Activated CD4-positive, alpha-beta T cell treated with anti-CD3 and anti-CD28 coated beads, Interleukin-2, amount 10 ng/mL, durations not matched to agents 7 days and 5 days (primary cell): ENCODE results near the gene UGT3A2. TPM values are rescaled to one million over a fixed set of nuclear protein-coding genes. Genes with fewer than 3 reads are reported as not detected.

Experiments
- CTCF ChIA-PET: fragments of 350-600 bp; sonication (Branson Sonifier 250); formaldehyde crosslinking; loops from one replicate; lab custom pipeline; 2021; ENCODE audit warnings: antibody characterized with exemption; lab: Charles Lee
- POLR2A ChIA-PET: fragments of 350-600 bp; sonication (Branson Sonifier 250); formaldehyde crosslinking; loops from one replicate; lab custom pipeline; 2021; ENCODE audit warnings: antibody characterized with exemption; lab: Charles Lee
- DNase-seq: peaks from one replicate; pipeline ENCODE4 v3.0.0-alpha.2; 2020
- H3K27ac Mint-ChIP-seq: one replicate; pipeline ENCODE4 v1.8.0; 2021; ENCODE audit warnings: mild to moderate bottlenecking, moderate library complexity, mixed read lengths
- H3K27me3 Mint-ChIP-seq: one replicate; pipeline ENCODE4 v1.8.0; 2021; ENCODE audit warnings: mixed read lengths
- H3K36me3 Mint-ChIP-seq: one replicate; pipeline ENCODE4 v1.8.0; 2021; ENCODE audit warnings: low read depth, mixed read lengths
- H3K4me1 Mint-ChIP-seq: one replicate; pipeline ENCODE4 v1.8.0; 2021; ENCODE audit warnings: mixed read lengths
- H3K4me3 Mint-ChIP-seq: one replicate; pipeline ENCODE4 v1.8.0; 2021; ENCODE audit warnings: mild to moderate bottlenecking, moderate library complexity, mixed read lengths
- H3K9me3 Mint-ChIP-seq: one replicate; pipeline ENCODE4 v1.8.0; 2021; ENCODE audit warnings: mixed read lengths
- total RNA-seq, 2 experiments: library from RNA; stranded (reverse); gene quantifications; one replicate each; pipeline ENCODE4 v1.2.3, GENCODE V29; 2021

UGT3A2 gene
- total RNA-seq, 2 experiments from 2014 or later = not detected

- H3K4me3 Mint-ChIP-seq = no peak overlapping the region
- H3K4me1 Mint-ChIP-seq = peaks cover 5% of the 10 kb centered on the region
- ChIA-PET CTCF (interaction anchor here (3.4 kb wide), 1 partner anchor 10 kb away, joined by 10 read pairs; no protein-coding TSS in a partner anchor), POLR2A (no interaction called here)
- H3K36me3 Mint-ChIP-seq = no peaks in the 10 kb centered on the region
- no peaks in the 10 kb centered on the region for H3K9me3 Mint-ChIP-seq
- no peak overlapping the region for H3K27ac Mint-ChIP-seq
- DNase-seq = no peak
- peaks cover 53% of the 10 kb centered on the region for H3K27me3 Mint-ChIP-seq
Measured at GRCh38 chr5:36068751-36069281, 2.1 kb upstream of the UGT3A2 start.

- H3K27ac Mint-ChIP-seq = no peak overlapping the region
- no peaks in the 10 kb centered on the region for H3K36me3 Mint-ChIP-seq
- ChIA-PET POLR2A (no interaction called here), CTCF (no interaction called here)
- H3K4me3 Mint-ChIP-seq = no peak overlapping the region
- H3K4me1 Mint-ChIP-seq = peaks cover 3% of the 10 kb centered on the region
- H3K27me3 Mint-ChIP-seq = peaks cover 42% of the 10 kb centered on the region
- H3K9me3 Mint-ChIP-seq = no peaks in the 10 kb centered on the region
- no peak for DNase-seq
Measured at GRCh38 chr5:36066001-36066539, 612 bp downstream of the UGT3A2 start.

- peaks cover 8% of the 10 kb centered on the region for H3K4me1 Mint-ChIP-seq
- no peaks in the 10 kb centered on the region for H3K9me3 Mint-ChIP-seq
- ChIA-PET POLR2A (no interaction called here), CTCF (no interaction called here)
- no peaks in the 10 kb centered on the region for H3K36me3 Mint-ChIP-seq
- H3K27me3 Mint-ChIP-seq = peaks cover 18% of the 10 kb centered on the region
- H3K4me3 Mint-ChIP-seq = no peak overlapping the region
- DNase-seq = no peak
- peak overlapping the region; percentile 3 for H3K27ac Mint-ChIP-seq
Measured at GRCh38 chr5:36060420-36060887, 6.2 kb downstream of the UGT3A2 start.

DNA sequence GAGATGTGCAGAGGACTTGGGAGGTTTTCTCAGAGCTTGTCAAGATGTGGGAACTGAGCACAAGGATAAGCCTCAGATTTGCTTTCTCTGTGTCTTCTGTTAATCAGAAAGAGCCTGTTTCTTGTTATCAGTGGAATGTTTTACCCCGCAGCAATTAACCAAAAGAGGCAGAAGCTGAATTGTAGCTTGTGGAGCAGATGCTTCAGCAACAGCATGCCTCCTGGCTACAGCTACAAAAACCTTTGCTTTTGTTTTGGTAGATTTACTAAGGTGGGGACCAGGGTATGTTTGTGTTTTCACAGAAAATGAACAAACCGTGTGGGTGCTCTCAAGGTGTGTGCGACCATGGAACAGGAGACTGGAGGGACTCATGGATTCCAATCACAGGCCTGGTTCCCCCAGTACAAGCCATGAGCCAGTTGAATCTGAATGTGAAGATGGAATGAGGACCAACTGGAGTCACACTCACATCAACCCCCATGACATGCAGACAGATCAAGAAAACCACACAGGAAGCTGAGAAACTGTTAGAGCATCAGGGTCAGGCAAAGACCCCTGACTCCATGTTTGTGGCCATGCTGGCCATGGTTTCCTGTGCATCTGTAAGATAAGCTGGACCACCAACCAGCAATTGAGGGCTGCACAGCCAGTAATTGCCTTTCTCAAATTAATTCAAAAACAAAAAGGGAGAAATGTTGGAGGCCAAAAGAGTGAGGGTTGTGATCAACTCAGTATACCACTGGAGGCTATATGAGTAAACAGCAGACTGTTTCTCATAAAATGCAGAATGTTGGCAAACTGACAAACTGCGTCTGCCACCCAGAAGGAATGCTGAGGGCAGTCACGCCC, 6.9 kb downstream of the UGT3A2 start:
- ChIA-PET CTCF (no interaction called here), POLR2A (no interaction called here)
- Mint-ChIP-seq H3K9me3 (no peaks in the 10 kb centered on the region), H3K36me3 (no peaks in the 10 kb centered on the region), H3K27me3 (peaks cover 13% of the 10 kb centered on the region), H3K4me3 (no peak overlapping the region), H3K27ac (no peak overlapping the region), H3K4me1 (peaks cover 8% of the 10 kb centered on the region)
- DNase-seq = no peak

DNA sequence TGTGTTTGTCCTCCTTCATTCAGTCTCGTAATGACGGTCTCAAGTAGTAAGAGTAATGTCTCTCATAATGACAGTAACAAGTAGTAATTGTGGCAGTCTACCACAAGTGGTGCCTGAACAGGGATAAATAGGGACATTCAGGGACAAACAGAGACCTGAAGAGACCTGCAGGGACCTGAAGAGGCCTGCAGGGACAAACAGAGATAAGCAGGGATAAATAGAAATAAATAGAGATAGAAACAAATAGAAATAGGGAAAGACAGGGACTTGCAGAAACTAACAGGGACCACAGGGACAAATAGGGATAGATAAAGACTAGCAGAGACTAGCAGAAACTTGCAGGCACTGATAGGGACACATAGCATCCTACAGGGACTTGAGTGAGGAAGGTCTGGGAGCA, 7.9 kb downstream of the UGT3A2 start:
- H3K9me3 Mint-ChIP-seq = no peaks in the 10 kb centered on the region
- peaks cover 8% of the 10 kb centered on the region for H3K4me1 Mint-ChIP-seq
- H3K4me3 Mint-ChIP-seq = no peak overlapping the region
- no peaks in the 10 kb centered on the region for H3K36me3 Mint-ChIP-seq
- ChIA-PET POLR2A (no interaction called here), CTCF (no interaction called here)
- no peak for DNase-seq
- H3K27ac Mint-ChIP-seq = no peak overlapping the region
- H3K27me3 Mint-ChIP-seq = peaks cover 9% of the 10 kb centered on the region

- peaks cover 8% of the 10 kb centered on the region for H3K4me1 Mint-ChIP-seq
- POLR2A ChIA-PET = no interaction called here
- no peaks in the 10 kb centered on the region for H3K36me3 Mint-ChIP-seq
- H3K27ac Mint-ChIP-seq = no peak overlapping the region
- no peak for DNase-seq
- CTCF ChIA-PET = no interaction called here
- H3K27me3 Mint-ChIP-seq = peaks cover 17% of the 10 kb centered on the region
- no peak overlapping the region for H3K4me3 Mint-ChIP-seq
- no peaks in the 10 kb centered on the region for H3K9me3 Mint-ChIP-seq
Measured at GRCh38 chr5:36057386-36057785, 9.3 kb downstream of the UGT3A2 start.

GRCh38 chr5:36056422-36056821, 10.3 kb downstream of the UGT3A2 start:
- DNase-seq = no peak
- H3K4me1 Mint-ChIP-seq = peaks cover 8% of the 10 kb centered on the region
- H3K27me3 Mint-ChIP-seq = peaks cover 19% of the 10 kb centered on the region
- CTCF ChIA-PET = no interaction called here
- no peak overlapping the region for H3K4me3 Mint-ChIP-seq
- no peaks in the 10 kb centered on the region for H3K36me3 Mint-ChIP-seq
- H3K9me3 Mint-ChIP-seq = no peaks in the 10 kb centered on the region
- no peak overlapping the region for H3K27ac Mint-ChIP-seq
- POLR2A ChIA-PET = no interaction called here

DNA sequence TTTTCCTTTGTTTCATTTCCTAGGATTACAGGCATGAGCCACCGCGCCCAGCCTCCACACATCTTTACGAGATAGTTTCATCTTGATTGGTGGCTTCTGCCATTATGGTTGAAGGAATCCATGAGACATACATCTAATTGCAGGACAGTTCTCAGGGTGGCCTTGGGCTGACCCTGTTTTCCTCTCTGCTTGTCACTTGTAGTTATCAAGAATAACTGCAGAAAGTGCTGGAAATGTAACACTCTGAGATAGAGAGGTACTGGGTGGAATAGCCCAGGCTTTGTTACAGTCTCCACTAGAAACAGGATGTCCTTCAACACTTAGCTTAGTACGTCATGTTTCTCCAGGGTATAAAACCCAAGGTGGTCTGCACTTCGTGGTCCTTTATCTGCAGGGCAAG, 10.7 kb downstream of the UGT3A2 start:
- Mint-ChIP-seq H3K4me3 (no peak overlapping the region), H3K27me3 (peaks cover 20% of the 10 kb centered on the region), H3K36me3 (no peaks in the 10 kb centered on the region), H3K27ac (no peak overlapping the region), H3K4me1 (peaks cover 8% of the 10 kb centered on the region), H3K9me3 (no peaks in the 10 kb centered on the region)
- ChIA-PET CTCF (no interaction called here), POLR2A (no interaction called here)
- no peak for DNase-seq

DNA sequence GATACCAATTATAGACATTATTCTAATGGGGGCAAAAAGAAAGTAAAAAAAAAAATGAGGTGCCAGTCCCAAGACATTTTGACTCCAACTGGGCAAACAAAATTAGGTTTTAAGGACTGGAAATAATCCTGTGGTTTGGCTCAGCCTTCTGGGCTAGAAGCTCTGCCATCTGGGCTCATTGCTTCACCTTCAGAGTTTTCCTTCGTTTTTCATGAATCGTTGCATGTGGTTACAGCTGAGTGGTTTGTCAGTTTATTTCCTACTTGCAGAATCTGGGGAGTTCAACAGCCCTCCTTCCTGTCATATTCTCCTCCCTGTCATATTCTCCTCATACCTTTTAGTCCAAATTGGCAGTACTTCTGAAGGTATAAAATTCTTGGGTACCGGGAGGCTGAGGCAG, 12.0 kb downstream of the UGT3A2 start:
- peaks cover under 1% of the 10 kb centered on the region for H3K4me1 Mint-ChIP-seq
- DNase-seq = no peak
- H3K36me3 Mint-ChIP-seq = no peaks in the 10 kb centered on the region
- peaks cover 22% of the 10 kb centered on the region for H3K27me3 Mint-ChIP-seq
- no peak overlapping the region for H3K4me3 Mint-ChIP-seq
- POLR2A ChIA-PET = no interaction called here
- H3K27ac Mint-ChIP-seq = no peak overlapping the region
- CTCF ChIA-PET = interaction anchor here (0.6 to 0.7 kb wide), 3 partner anchors 61 to 636 kb away, joined by 3 read pairs; no protein-coding TSS in a partner anchor
- H3K9me3 Mint-ChIP-seq = no peaks in the 10 kb centered on the region

DNA sequence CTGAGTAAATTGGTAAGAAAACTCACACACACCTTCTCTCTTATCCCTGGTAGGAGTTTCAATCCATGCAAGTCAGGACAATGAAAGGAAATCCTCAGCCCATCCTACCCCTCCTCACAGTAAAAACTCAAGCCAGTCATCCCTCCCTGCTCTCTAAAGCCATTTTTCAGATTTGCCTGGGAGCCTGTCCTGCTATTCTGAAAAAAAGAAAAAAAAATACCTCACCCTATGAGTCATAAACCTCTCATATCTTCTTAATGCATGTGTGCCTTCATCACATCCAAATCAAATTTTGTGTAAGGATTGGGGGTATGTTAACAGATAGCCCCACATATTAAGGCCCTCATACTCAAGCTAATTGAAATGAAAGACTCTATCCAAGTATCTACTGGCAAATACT, 14.1 kb downstream of the UGT3A2 start:
- peaks cover 24% of the 10 kb centered on the region for H3K27me3 Mint-ChIP-seq
- no peaks in the 10 kb centered on the region for H3K9me3 Mint-ChIP-seq
- H3K4me1 Mint-ChIP-seq = no peaks in the 10 kb centered on the region
- no peaks in the 10 kb centered on the region for H3K36me3 Mint-ChIP-seq
- no peak for DNase-seq
- ChIA-PET POLR2A (no interaction called here), CTCF (no interaction called here)
- no peak overlapping the region for H3K4me3 Mint-ChIP-seq
- H3K27ac Mint-ChIP-seq = no peak overlapping the region

- peaks cover 21% of the 10 kb centered on the region for H3K27me3 Mint-ChIP-seq
- ChIA-PET CTCF (no interaction called here), POLR2A (no interaction called here)
- H3K27ac Mint-ChIP-seq = no peak overlapping the region
- H3K9me3 Mint-ChIP-seq = no peaks in the 10 kb centered on the region
- H3K36me3 Mint-ChIP-seq = no peaks in the 10 kb centered on the region
- DNase-seq = no peak
- no peak overlapping the region for H3K4me3 Mint-ChIP-seq
- H3K4me1 Mint-ChIP-seq = no peaks in the 10 kb centered on the region
Measured at GRCh38 chr5:36049949-36050348, 16.7 kb downstream of the UGT3A2 start.

DNA sequence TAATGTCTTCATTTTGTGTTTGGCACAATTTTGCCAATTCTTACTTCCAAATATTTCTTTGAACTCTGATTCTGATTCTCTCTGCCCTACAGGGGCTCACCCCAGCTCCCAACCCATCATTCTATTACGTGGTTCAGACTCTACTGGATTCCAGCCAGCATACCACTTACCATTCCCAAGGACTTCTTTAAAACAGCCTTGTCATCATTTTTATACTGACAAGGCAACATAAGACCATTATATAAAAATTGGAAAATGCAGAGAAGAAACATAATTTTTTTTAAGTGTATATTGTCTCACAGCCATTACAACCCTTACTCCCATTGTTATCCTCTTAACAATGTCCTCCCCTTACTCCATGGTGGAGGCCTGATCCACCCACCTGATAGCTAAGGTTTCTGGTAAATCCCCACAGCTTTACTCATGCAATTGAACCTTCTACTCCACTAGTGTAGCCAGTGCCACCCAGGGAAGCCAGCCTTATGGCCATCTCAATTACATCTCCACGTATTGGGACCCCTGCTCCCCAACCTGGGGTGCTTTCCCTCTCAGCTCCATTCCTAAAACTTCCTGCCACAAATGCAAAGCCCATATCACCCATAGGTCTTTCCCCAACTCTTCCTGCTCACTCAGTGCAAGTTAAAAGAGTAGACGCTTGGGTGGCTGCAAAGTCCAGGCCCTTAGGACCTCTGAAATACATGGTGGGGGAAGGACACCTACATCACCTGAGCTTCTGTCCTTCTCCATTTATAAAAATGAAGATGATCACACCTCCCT, 19.1 kb downstream of the UGT3A2 start:
- Mint-ChIP-seq H3K9me3 (no peaks in the 10 kb centered on the region), H3K36me3 (no peaks in the 10 kb centered on the region), H3K27me3 (peaks cover 26% of the 10 kb centered on the region), H3K4me1 (no peaks in the 10 kb centered on the region), H3K4me3 (no peak overlapping the region), H3K27ac (no peak overlapping the region)
- ChIA-PET CTCF (interaction anchor here (0.8 kb wide), 1 partner anchor 218 kb away, joined by 3 read pairs; no protein-coding TSS in a partner anchor), POLR2A (no interaction called here)
- no peak for DNase-seq

- no peak overlapping the region for H3K27ac Mint-ChIP-seq
- no peaks in the 10 kb centered on the region for H3K9me3 Mint-ChIP-seq
- POLR2A ChIA-PET = no interaction called here
- no peaks in the 10 kb centered on the region for H3K36me3 Mint-ChIP-seq
- DNase-seq = no peak
- CTCF ChIA-PET = no interaction called here
- H3K4me3 Mint-ChIP-seq = no peak overlapping the region
- no peaks in the 10 kb centered on the region for H3K4me1 Mint-ChIP-seq
- peaks cover 30% of the 10 kb centered on the region for H3K27me3 Mint-ChIP-seq
Measured at GRCh38 chr5:36045895-36046294, 20.8 kb downstream of the UGT3A2 start.
